Ovary (tissue), 9 donors: ENCODE results near the gene MMP8. TPM values are rescaled to one million over a fixed set of nuclear protein-coding genes. Genes with fewer than 3 reads are reported as not detected.

ENCODE experiments used
- DNase-seq, 5 donors: peaks; one replicate each; pipeline ENCODE4 v3.0.0-alpha.2; 2019 to 2020
- H3K27ac ChIP-seq, 2 donors: fragments of 200-600 bp; one replicate each; pipeline versions ENCODE4 v1.5.1 to v1.8.0; 2019 to 2022
- H3K27me3 ChIP-seq: fragments of 200-600 bp; one replicate; pipeline ENCODE4 v1.8.0; 2022
- H3K36me3 ChIP-seq: fragments of 200-600 bp; sonication (generic); one replicate; pipeline ENCODE4 v1.5.1; 2019
- H3K4me1 ChIP-seq: one replicate; pipeline ENCODE4 v1.8.1; 2013; ENCODE audit warnings: mild to moderate bottlenecking, moderate library complexity; ENCODE audit not compliant: insufficient read depth
- H3K4me3 ChIP-seq: fragments of 200-600 bp; sonication (generic); one replicate; pipeline ENCODE4 v1.5.1; 2017
- H3K9me3 ChIP-seq, 2 donors: fragments of 200-600 bp in 1 of 2; sonication (generic) in 1 of 2; one replicate each; pipeline versions ENCODE4 v1.5.1 to v1.8.1; 2013 to 2019; ENCODE audit warnings: mild to moderate bottlenecking in 1 of 2, moderate library complexity in 1 of 2
- CTCF ChIP-seq, 3 donors: fragments of 450-650 bp in 2 of 3; fragments of 200-600 bp in 1 of 3; IDR thresholded peaks; one replicate each; pipeline versions ENCODE4 v1.5.1 to v1.8.0; 2016 to 2022; ENCODE audit warnings: antibody characterized with exemption in 3 of 3, mild to moderate bottlenecking in 1 of 3
- EP300 ChIP-seq: sonication (generic); formaldehyde crosslinking; IDR thresholded peaks from one replicate; pipeline ENCODE4 v1.6.1; 2017; ENCODE audit warnings: antibody characterized with exemption
- POLR2A ChIP-seq: fragments of 450-650 bp; IDR thresholded peaks from one replicate; pipeline ENCODE4 v1.6.1; 2017; ENCODE audit warnings: antibody characterized with exemption, mild to moderate bottlenecking, moderate library complexity
- WGBS, 3 donors: extraction: QIAGEN DNeasy Blood & Tissue Kit in 1 of 3; methylation state at CpG; one replicate each; pipeline versions ENCODE4 v1.1.5 to v1.1.7; 2013 to 2017; 5-methylcytosine and 5-hydroxymethylcytosine counted together
- intact Hi-C, 4 donors: fragments of 100-400 bp; cut with DNase I; formaldehyde crosslinking; loops; one replicate each; pipeline versions ENCODE4 v1.11.0 to v1.15.1; 2022 to 2023
- polyA plus RNA-seq, 2 donors: library from polyadenylated mRNA; stranded (reverse); fragments of 200-250 nt in 1 of 2; fragments of 350-450 nt in 1 of 2; fragmentation: Illumina TruSeq in 1 of 2; extraction: RNeasy Lipid Tissue Mini Kit (QIAGEN cat#74804) in 1 of 2; gene quantifications; one replicate each; pipeline ENCODE4 v1.2.3, GENCODE V29; 2013 to 2014
- total RNA-seq, 7 donors: library from RNA; depleted of rRNA in 2 of 7; stranded (reverse); fragments of >200 nt in 2 of 7; fragmentation: NEBNext Ultra II Directional in 3 of 7; extraction: Animal tissue kit (Norgen Biotek cat#: 25700) in 3 of 7; gene quantifications; one replicate each; pipeline versions ENCODE4 v1.1.0 to v1.2.4, GENCODE V29; 2016 to 2023
- donor health status: DM: no; HTN: no; CAD: no; lungs with moderate emphysema.
- donor health status: DM: no; HTN: no; CAD: no.
- donor health status: Bipolar disorder and iron deficiency.
- donor health status: DM: yes; HTN: yes; CAD: no.
- donor health status: DM: no; HTN: no; CAD: no.
- donor health status: DM: yes; HTN: yes; CAD: no.

MMP8 gene
- total and polyA plus RNA-seq, 9 donors, result 0.02 TPM; not detected in 8

- DNase-seq, result no peak
- H3K27ac ChIP-seq, result no peak overlapping the region
- H3K4me1 ChIP-seq, result no peaks in the 10 kb centered on the region
- no peaks in the 10 kb centered on the region for H3K9me3 ChIP-seq
- H3K36me3 ChIP-seq, result no peaks in the 10 kb centered on the region
- H3K4me3 ChIP-seq, result no peak overlapping the region
- no peaks in the 10 kb centered on the region for H3K27me3 ChIP-seq
- intact Hi-C loops, result no loop called here
- no peak for TF ChIP-seq CTCF (IDR thresholded peaks at IDR 0.05)
These were observed 7.5 kb downstream of the MMP8 start for GRCh38 chr11:102717280-102717679.

GRCh38 chr11:102716527-102716926, 8.2 kb downstream of the MMP8 start:
- no peaks in the 10 kb centered on the region for H3K4me1 ChIP-seq
- 91 to 92% (median 92%) methylated on average over 1 of the region's 1 CpG for WGBS, 3 donors
- no peaks in the 10 kb centered on the region for H3K36me3 ChIP-seq
- no peaks in the 10 kb centered on the region for H3K9me3 ChIP-seq
- no peak overlapping the region for H3K4me3 ChIP-seq
- no peak overlapping the region for H3K27ac ChIP-seq
- TF ChIP-seq CTCF (IDR thresholded peaks at IDR 0.05) (no peak), POLR2A (no peak), EP300 (no peak)
- no peak for DNase-seq
- intact Hi-C loops, result no loop called here
- no peaks in the 10 kb centered on the region for H3K27me3 ChIP-seq

- DNase-seq, result no peak
- H3K27me3 ChIP-seq, result no peaks in the 10 kb centered on the region
- TF ChIP-seq EP300 (no peak), CTCF (IDR thresholded peaks at IDR 0.05) (no peak), POLR2A (no peak)
- 65 to 83% (median 73%) methylated on average over 3 of the region's 3 CpGs for WGBS, 3 donors
- no peaks in the 10 kb centered on the region for H3K4me1 ChIP-seq
- intact Hi-C loops, result no loop called here
- H3K4me3 ChIP-seq, result no peak overlapping the region
- no peak overlapping the region for H3K27ac ChIP-seq
- H3K36me3 ChIP-seq, result no peaks in the 10 kb centered on the region
- H3K9me3 ChIP-seq, result no peaks in the 10 kb centered on the region
These were observed 12.6 kb downstream of the MMP8 start for GRCh38 chr11:102712137-102712536.

- intact Hi-C loops, result no loop called here
- Histone ChIP-seq H3K9me3 (no peaks in the 10 kb centered on the region), H3K4me1 (no peaks in the 10 kb centered on the region), H3K36me3 (no peaks in the 10 kb centered on the region), H3K27ac (no peak overlapping the region), H3K27me3 (no peaks in the 10 kb centered on the region), H3K4me3 (no peak overlapping the region)
- TF ChIP-seq CTCF (IDR thresholded peaks at IDR 0.05), result no peak
- no peak for TF ChIP-seq POLR2A
- TF ChIP-seq EP300, result no peak
- 89 to 92% (median 91%) methylated on average over 2 of the region's 2 CpGs for WGBS, 3 donors
- DNase-seq, result no peak
These were observed 15.4 kb downstream of the MMP8 start for GRCh38 chr11:102709201-102709945.
